Parietal lobe (tissue), 2 donors: Measurements from ENCODE around the gene KPNB1. TPM values are rescaled to one million over a fixed set of nuclear protein-coding genes. Genes with fewer than 3 reads are reported as not detected.

Experiments used
- small RNA-seq: library from RNA; depleted of rRNA; stranded (forward); fragments of <200 nt; gene quantifications from one replicate; pipeline ENCODE3, GENCODE V24; 2014; ENCODE audit warnings: low replicate concordance
- total RNA-seq: library from RNA; depleted of rRNA; stranded (reverse); fragments of >200 nt; gene quantifications from one replicate; pipeline ENCODE4 v1.2.3, GENCODE V29; 2014

Gene KPNB1
- 156 TPM for total RNA-seq

GRCh38 chr17:47649153-47649971 is at the start of gene KPNB1:
Gene KPNB1 (plus strand): TSS chr17:47649919. CDS start chr17:47650245, 326 bp downstream.

GRCh38 chr17:47693731-47694580 is 44.2 kb downstream of the KPNB1 start, which contains the start of gene TBKBP1:
Gene TBKBP1 (plus strand): TSS chr17:47694161. CDS start chr17:47696113, 1,952 bp downstream.

GRCh38 chr17:47733047-47733673 is 83.4 kb downstream of the KPNB1 start, which contains the start of gene TBX21:
Gene TBX21 (plus strand): TSS chr17:47733236. CDS start chr17:47733455, 219 bp downstream.

Small RNAs within 50 kb of the gene (small RNA-seq; reads per million reads assigned to genes)
- not detected for gene AC015674.1

Other genes with a start within 250 kb of the KPNB1 start
- gene NPEPPS, start 118.8 kb upstream of the KPNB1 start, total RNA-seq: 305 TPM
- gene TBKBP1, start 44.2 kb downstream of the KPNB1 start, total RNA-seq: 19.1 TPM
- gene TBX21, start 83.3 kb downstream of the KPNB1 start, total RNA-seq: not detected
- gene OSBPL7, start 171.9 kb downstream of the KPNB1 start, total RNA-seq: 17.8 TPM
- gene MRPL10, start 181.6 kb downstream of the KPNB1 start, total RNA-seq: 13.5 TPM
- gene LRRC46, start 181.8 kb downstream of the KPNB1 start, total RNA-seq: not detected
- 37.6 TPM for gene SCRN2, start 191.4 kb downstream of the KPNB1 start, total RNA-seq
- gene SP6, start 201.2 kb downstream of the KPNB1 start, total RNA-seq: not detected
- gene SP2, start 246.3 kb downstream of the KPNB1 start, total RNA-seq: 1.3 TPM